ENCODE measurements around the gene SLC5A9.

The SLC5A9 gene

GRCh38 chr1:48216313-48216712 is 6.2 kb upstream of the SLC5A9 start:
- no peak overlapping the region for H3K9ac ChIP-seq (ENCODE audit: low read length)
- H3K4me3 ChIP-seq (ENCODE audit: insufficient read depth, low read length, poor library complexity, severe bottlenecking): no peak overlapping the region
- no peak for TF ChIP-seq CTCF (IDR thresholded peaks at IDR 0.05; ENCODE audit: insufficient read depth, low read length, poor library complexity, severe bottlenecking)
- TF ChIP-seq EZH2phosphoT487 (conservative IDR thresholded peaks at IDR 0.05; ENCODE audit: low read length): no peak

GRCh38 chr1:48216941-48217340 is 5.6 kb upstream of the SLC5A9 start:
- Histone ChIP-seq H3F3A (ENCODE audit: insufficient read depth) (no peaks in the 10 kb centered on the region), H3K36me3 (ENCODE audit: low read length) (no peaks in the 10 kb centered on the region)
- TF ChIP-seq EZH2phosphoT487 (conservative IDR thresholded peaks at IDR 0.05; ENCODE audit: low read length) (no peak), CTCF (IDR thresholded peaks at IDR 0.05; ENCODE audit: insufficient read depth, low read length, poor library complexity, severe bottlenecking) (no peak)

More at GRCh38 chr1:48216313-48216712, 6.2 kb upstream of the SLC5A9 start:
- H3K27me3 ChIP-seq (ENCODE audit: low read length): no peaks in the 10 kb centered on the region
- no peak overlapping the region for H3K27ac ChIP-seq (ENCODE audit: low read depth, low read length)
- no peaks in the 10 kb centered on the region for H3K36me3 ChIP-seq (ENCODE audit: low read length)
- no peak overlapping the region for H3K4me2 ChIP-seq (ENCODE audit: low read depth, low read length, poor library complexity, severe bottlenecking)
- H4K20me1 ChIP-seq (ENCODE audit: low read depth, low read length): no peaks in the 10 kb centered on the region
- no peak overlapping the region for H2AFZ ChIP-seq (ENCODE audit: low read depth, low read length, severe bottlenecking)
- no peaks in the 10 kb centered on the region for H3K9me2 ChIP-seq (replicated peaks; ENCODE audit: insufficient read depth, low read length)
- H3K9me3 ChIP-seq (ENCODE audit: insufficient read depth, low read length): no peaks in the 10 kb centered on the region
- no peaks in the 10 kb centered on the region for H3F3A ChIP-seq (ENCODE audit: insufficient read depth)
- no peaks in the 10 kb centered on the region for H3K79me2 ChIP-seq (ENCODE audit: insufficient read depth, low read length)

GRCh38 chr1:48217856-48218255 is 4.7 kb upstream of the SLC5A9 start:
- Histone ChIP-seq H3K9me3 (ENCODE audit: insufficient read depth, low read length) (no peaks in the 10 kb centered on the region), H3K9ac (ENCODE audit: low read length) (no peak overlapping the region), H3K4me2 (ENCODE audit: low read depth, low read length, poor library complexity, severe bottlenecking) (no peak overlapping the region), H3F3A (ENCODE audit: insufficient read depth) (no peaks in the 10 kb centered on the region), H3K27me3 (ENCODE audit: low read length) (no peaks in the 10 kb centered on the region), H3K9me2 (replicated peaks; ENCODE audit: insufficient read depth, low read length) (no peaks in the 10 kb centered on the region), H3K79me2 (ENCODE audit: insufficient read depth, low read length) (no peaks in the 10 kb centered on the region), H4K20me1 (ENCODE audit: low read depth, low read length) (no peaks in the 10 kb centered on the region), H3K27ac (ENCODE audit: low read depth, low read length) (no peak overlapping the region), H3K4me3 (ENCODE audit: insufficient read depth, low read length, poor library complexity, severe bottlenecking) (no peak overlapping the region), H3K36me3 (ENCODE audit: low read length) (no peaks in the 10 kb centered on the region), H2AFZ (ENCODE audit: low read depth, low read length, severe bottlenecking) (no peak overlapping the region)
- no peak for TF ChIP-seq CTCF (IDR thresholded peaks at IDR 0.05; ENCODE audit: insufficient read depth, low read length, poor library complexity, severe bottlenecking)
- TF ChIP-seq EZH2phosphoT487 (conservative IDR thresholded peaks at IDR 0.05; ENCODE audit: low read length): no peak

More at GRCh38 chr1:48216941-48217340, 5.6 kb upstream of the SLC5A9 start:
- Histone ChIP-seq H2AFZ (ENCODE audit: low read depth, low read length, severe bottlenecking) (no peak overlapping the region), H3K9ac (ENCODE audit: low read length) (no peak overlapping the region), H3K4me3 (ENCODE audit: insufficient read depth, low read length, poor library complexity, severe bottlenecking) (no peak overlapping the region), H3K79me2 (ENCODE audit: insufficient read depth, low read length) (no peaks in the 10 kb centered on the region), H3K9me2 (replicated peaks; ENCODE audit: insufficient read depth, low read length) (no peaks in the 10 kb centered on the region), H4K20me1 (ENCODE audit: low read depth, low read length) (no peaks in the 10 kb centered on the region), H3K9me3 (ENCODE audit: insufficient read depth, low read length) (no peaks in the 10 kb centered on the region), H3K27ac (ENCODE audit: low read depth, low read length) (no peak overlapping the region), H3K4me2 (ENCODE audit: low read depth, low read length, poor library complexity, severe bottlenecking) (no peak overlapping the region), H3K27me3 (ENCODE audit: low read length) (no peaks in the 10 kb centered on the region)
